BJ (cell line): ENCODE measurements around the gene SOX6. TPM values are rescaled to one million over a fixed set of nuclear protein-coding genes. Genes with fewer than 3 reads are reported as not detected.
"Not testable (repeated sequence)": the region's sequence is repeated elsewhere in the genome, so short reads cannot be mapped to it uniquely, and the experiment has no call there.

Experiments used
- CTCF ChIA-PET: fragments of 350-600 bp; formaldehyde crosslinking; extraction: SDS; loops from one replicate; lab custom pipeline; 2021; ENCODE audit warnings: antibody characterized with exemption, inconsistent platforms; lab: Yijun Ruan, JAX
- POLR2A ChIA-PET: fragments of 300-600 bp; sonication (Branson Sonifier 250); formaldehyde crosslinking; extraction: SDS; loops from one replicate; lab custom pipeline; 2021; ENCODE audit warnings: antibody characterized with exemption; lab: Charles Lee
- DNase-seq: peaks from one replicate; pipeline ENCODE4 v3.0.0-alpha.2; 2011; ENCODE audit warnings: low read depth
- H3K27me3 ChIP-seq: 2 replicates; pipeline ENCODE4 v1.6.0; 2011; ENCODE audit warnings: low read length; ENCODE audit not compliant: control insufficient read depth, insufficient read depth
- H3K36me3 ChIP-seq: 2 replicates; pipeline ENCODE4 v1.5.1; 2011; ENCODE audit warnings: low read length; ENCODE audit not compliant: control insufficient read depth, insufficient read depth
- H3K4me3 ChIP-seq: 2 replicates; pipeline ENCODE4 v1.5.1; 2011; ENCODE audit warnings: low read depth, mild to moderate bottlenecking, control low read depth, low read length
- polyA plus RNA-seq: library from polyadenylated mRNA; depleted of rRNA; stranded (reverse); fragments of >200 nt; gene quantifications from 2 replicates; pipeline ENCODE4 v1.2.3, GENCODE V29; 2011
- TF ChIP-seq, protein P1 (sequence below): IDR thresholded peaks from 2 replicates; pipeline ENCODE4 v1.5.1; 2011; ENCODE audit warnings: low read depth, mild to moderate bottlenecking, control low read depth, inconsistent platforms, low read length, moderate library complexity; ENCODE audit not compliant: insufficient read depth

SOX6 gene
- polyA plus RNA-seq, 1 experiment = 1.9 TPM

DNA sequence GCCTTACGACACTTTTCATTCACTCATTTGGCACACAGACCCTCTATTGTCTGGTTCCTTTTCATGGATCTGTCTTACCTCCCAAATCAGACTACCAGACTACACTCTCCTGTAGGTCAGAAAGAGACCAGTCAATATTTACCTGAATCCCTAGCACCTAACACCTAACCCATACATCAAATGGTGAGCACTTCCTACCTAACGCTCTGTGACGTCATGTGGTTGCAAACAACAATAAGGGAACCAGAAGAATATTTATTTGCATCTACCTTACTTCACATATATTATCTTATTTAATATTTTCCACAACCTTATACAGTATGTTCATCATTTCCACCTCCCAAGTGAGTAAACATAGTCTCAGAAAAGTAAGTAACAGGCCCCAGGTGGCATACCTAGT lies 323.4 kb downstream of the SOX6 start:
- ChIA-PET CTCF (no interaction called here), POLR2A (no interaction called here)
- Histone ChIP-seq H3K36me3 (no peaks in the 10 kb centered on the region), H3K4me3 (no peak overlapping the region), H3K27me3 (no peaks in the 10 kb centered on the region)
- TF ChIP-seq, protein P1, sequence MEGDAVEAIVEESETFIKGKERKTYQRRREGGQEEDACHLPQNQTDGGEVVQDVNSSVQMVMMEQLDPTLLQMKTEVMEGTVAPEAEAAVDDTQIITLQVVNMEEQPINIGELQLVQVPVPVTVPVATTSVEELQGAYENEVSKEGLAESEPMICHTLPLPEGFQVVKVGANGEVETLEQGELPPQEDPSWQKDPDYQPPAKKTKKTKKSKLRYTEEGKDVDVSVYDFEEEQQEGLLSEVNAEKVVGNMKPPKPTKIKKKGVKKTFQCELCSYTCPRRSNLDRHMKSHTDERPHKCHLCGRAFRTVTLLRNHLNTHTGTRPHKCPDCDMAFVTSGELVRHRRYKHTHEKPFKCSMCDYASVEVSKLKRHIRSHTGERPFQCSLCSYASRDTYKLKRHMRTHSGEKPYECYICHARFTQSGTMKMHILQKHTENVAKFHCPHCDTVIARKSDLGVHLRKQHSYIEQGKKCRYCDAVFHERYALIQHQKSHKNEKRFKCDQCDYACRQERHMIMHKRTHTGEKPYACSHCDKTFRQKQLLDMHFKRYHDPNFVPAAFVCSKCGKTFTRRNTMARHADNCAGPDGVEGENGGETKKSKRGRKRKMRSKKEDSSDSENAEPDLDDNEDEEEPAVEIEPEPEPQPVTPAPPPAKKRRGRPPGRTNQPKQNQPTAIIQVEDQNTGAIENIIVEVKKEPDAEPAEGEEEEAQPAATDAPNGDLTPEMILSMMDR = no peak
- DNase-seq = no peak

DNA sequence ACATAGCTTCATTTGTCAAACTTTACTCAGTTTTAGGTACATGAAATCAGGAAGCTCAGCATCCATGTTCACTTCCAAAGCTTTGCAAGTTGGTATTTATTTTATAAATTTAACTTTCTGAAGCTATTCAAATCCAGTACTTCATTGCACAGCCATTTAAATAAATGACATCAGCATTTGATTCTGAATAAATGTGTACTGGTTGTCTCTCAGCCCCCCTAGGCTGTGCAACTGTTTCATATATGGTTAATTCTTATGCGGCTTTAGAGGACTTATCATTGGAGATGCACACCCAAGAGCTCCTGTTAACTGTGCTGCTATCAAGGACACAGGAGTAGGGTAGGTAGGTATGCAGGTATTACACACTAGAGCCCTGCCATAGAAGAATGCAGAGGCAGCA lies 325.1 kb downstream of the SOX6 start:
- no peak for DNase-seq
- Histone ChIP-seq H3K27me3 (no peaks in the 10 kb centered on the region), H3K4me3 (no peak overlapping the region), H3K36me3 (no peaks in the 10 kb centered on the region)
- ChIA-PET CTCF (interaction anchor here (1.7 kb wide), 1 partner anchor 9 kb away, joined by 5 read pairs; no protein-coding TSS in a partner anchor), POLR2A (no interaction called here)
- TF ChIP-seq, protein P1 = no peak

DNA sequence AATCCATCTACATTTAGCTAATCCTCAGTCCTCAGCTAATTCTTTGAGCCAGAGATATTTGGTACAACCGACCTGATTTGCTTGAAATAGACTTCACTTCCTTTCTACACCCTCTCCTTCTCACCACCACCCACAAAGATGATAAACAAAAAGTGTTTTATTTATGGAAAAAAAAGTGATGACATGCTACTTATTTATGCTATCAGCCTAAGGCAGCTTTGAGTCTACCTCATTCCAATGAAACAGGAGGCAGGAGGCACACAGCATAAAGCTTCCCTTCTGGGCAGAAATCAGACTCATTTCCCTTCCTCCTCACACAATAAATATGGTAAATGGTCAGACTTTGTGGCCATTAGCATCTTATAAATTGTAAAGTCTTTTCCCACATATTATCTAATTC lies 325.7 kb downstream of the SOX6 start:
- POLR2A ChIA-PET = no interaction called here
- CTCF ChIA-PET = interaction anchor here (1.7 kb wide), 1 partner anchor 9 kb away, joined by 5 read pairs; no protein-coding TSS in a partner anchor

DNA sequence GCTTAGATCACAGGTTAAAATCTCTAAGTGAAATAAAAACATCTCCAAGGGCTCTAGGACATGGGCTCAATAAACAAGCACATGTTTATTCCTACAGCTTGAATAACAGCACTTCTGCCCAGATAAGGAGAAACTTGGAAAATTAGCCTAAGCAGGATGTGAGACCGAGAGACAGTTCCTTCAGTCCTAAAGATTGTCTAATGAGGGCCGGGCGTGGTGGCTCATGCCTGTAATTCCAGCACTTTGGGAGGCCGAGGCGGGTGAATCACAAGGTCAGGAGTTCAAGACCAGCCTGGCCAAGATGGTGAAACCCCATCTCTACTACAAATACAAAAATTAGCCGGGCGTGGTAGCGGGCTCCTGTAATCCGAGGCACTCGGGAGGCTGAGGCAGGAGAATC lies 327.2 kb downstream of the SOX6 start:
- POLR2A ChIA-PET, H3K27me3 ChIP-seq, CTCF ChIA-PET, DNase-seq, H3K4me3 ChIP-seq, H3K36me3 ChIP-seq: not testable (repeated sequence)

More for the DNA sequence above, 325.7 kb downstream of the SOX6 start:
- Histone ChIP-seq H3K4me3 (no peak overlapping the region), H3K36me3 (no peaks in the 10 kb centered on the region), H3K27me3 (no peaks in the 10 kb centered on the region)
- no peak for DNase-seq
- TF ChIP-seq, protein P1 = no peak

DNA sequence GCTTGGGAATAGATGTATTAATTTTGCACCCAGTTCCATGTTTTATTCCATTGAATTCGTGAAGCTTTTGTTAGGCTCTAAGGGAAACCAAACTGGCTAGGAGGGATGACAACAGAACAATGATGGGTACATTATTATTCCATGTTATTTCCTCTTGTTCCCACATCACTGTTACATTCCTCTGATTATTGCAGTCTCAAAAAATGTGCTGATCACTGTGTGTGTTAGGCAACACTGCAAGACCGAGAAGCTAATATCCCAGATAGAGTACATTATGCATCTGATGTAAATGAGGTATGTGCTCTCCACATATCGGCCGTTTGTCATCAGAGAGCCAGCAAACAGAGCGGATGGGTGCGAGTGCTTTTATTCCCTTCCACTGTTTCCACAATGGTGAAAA lies 327.9 kb downstream of the SOX6 start:
- Histone ChIP-seq H3K36me3 (no peaks in the 10 kb centered on the region), H3K4me3 (no peak overlapping the region), H3K27me3 (no peaks in the 10 kb centered on the region)
- ChIA-PET POLR2A (no interaction called here), CTCF (interaction anchor here (1.3 kb wide), 1 partner anchor 11 kb away, joined by 6 read pairs; no protein-coding TSS in a partner anchor)
- TF ChIP-seq, protein P1 = no peak
- DNase-seq = peak; percentile 19

DNA sequence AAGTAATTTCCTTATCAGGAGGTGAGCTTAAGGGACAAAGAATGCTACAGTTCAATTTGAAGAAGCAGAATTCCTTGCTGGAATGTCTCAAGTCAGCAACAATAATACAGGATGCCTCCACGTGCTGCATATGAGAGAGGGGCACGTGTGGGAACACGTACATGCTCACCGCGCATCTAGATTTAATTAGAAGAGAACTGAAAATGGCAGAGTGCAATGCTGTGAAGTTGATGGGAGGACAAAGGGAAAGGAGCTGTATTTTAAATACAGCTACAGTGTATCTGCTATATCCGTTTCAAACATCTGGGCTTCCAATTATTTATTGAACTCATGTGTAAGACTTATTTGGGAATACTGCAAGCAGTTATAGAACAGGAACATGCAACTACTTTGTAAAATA lies 328.7 kb downstream of the SOX6 start:
- TF ChIP-seq, protein P1 = no peak

More for the DNA sequence above, 328.7 kb downstream of the SOX6 start:
- H3K27me3 ChIP-seq = no peaks in the 10 kb centered on the region
- ChIA-PET POLR2A (no interaction called here), CTCF (interaction anchor here (1.3 kb wide), 1 partner anchor 10 kb away, joined by 6 read pairs; no protein-coding TSS in a partner anchor)
- H3K4me3 ChIP-seq = no peak overlapping the region
- no peak for DNase-seq
- H3K36me3 ChIP-seq = no peaks in the 10 kb centered on the region
